ENCODE results near the gene ZBTB12. TPM values are rescaled to one million over a fixed set of nuclear protein-coding genes. Genes with fewer than 3 reads are reported as not detected.

The ZBTB12 gene
- total RNA-seq, 3 donors from 2014 or later = 2.3 to 6.2 (median 3.4) TPM

- no peaks in the 10 kb centered on the region for H3K9me3 ChIP-seq
- ATAC-seq (no peak), DNase-seq (no peak)
- H3K4me3 ChIP-seq = no peak overlapping the region
- intact Hi-C loops (cut with DNase I, micrococcal nuclease) = no loop called here
- H3K36me3 ChIP-seq (ENCODE audit: low read depth) = peaks cover 8% of the 10 kb centered on the region
- TF ChIP-seq, protein P1, sequence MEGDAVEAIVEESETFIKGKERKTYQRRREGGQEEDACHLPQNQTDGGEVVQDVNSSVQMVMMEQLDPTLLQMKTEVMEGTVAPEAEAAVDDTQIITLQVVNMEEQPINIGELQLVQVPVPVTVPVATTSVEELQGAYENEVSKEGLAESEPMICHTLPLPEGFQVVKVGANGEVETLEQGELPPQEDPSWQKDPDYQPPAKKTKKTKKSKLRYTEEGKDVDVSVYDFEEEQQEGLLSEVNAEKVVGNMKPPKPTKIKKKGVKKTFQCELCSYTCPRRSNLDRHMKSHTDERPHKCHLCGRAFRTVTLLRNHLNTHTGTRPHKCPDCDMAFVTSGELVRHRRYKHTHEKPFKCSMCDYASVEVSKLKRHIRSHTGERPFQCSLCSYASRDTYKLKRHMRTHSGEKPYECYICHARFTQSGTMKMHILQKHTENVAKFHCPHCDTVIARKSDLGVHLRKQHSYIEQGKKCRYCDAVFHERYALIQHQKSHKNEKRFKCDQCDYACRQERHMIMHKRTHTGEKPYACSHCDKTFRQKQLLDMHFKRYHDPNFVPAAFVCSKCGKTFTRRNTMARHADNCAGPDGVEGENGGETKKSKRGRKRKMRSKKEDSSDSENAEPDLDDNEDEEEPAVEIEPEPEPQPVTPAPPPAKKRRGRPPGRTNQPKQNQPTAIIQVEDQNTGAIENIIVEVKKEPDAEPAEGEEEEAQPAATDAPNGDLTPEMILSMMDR (IDR thresholded peaks at IDR 0.05) = no peak
- peaks cover 32% of the 10 kb centered on the region for H3K4me1 ChIP-seq (ENCODE audit: low read depth)
Measured at GRCh38 chr6:31879143-31879542, 22.7 kb downstream of the ZBTB12 start.

DNA sequence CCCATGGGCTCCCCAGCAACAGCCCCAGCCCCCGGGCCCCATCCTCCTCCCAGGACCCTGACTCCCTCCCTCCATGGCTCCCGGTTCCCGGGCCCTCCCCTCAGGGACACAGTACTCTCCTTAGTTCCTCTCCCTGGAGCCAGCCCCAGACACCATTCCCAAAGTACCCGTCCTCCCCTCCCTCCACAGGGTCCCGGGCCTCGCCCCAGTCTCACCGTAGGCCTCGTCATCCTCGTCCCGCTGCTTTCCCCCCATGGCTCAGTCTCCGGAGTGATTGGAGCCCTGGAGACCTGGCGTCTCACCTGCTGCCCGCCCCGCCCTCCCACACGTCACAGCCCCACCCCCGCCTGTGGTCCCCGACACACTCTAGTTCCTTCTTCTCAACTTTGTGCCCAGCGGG, 23.2 kb downstream of the ZBTB12 start, which contains the start of gene SLC44A4:
Gene SLC44A4 (minus strand): TSS at position 272 of the 400 bp plus-strand sequence. CDS start 17 bp downstream, at position 255.
- ATAC-seq (peak; percentile 60), DNase-seq (peak; percentile 78 to 83 (median 83))
- H3K9me3 ChIP-seq = no peaks in the 10 kb centered on the region
- TF ChIP-seq, protein P1 (IDR thresholded peaks at IDR 0.05) = no peak
- intact Hi-C loops (cut with DNase I, micrococcal nuclease) = no loop called here
- peak within 1 kb of the TSS; percentile 42 for H3K4me3 ChIP-seq
- H3K36me3 ChIP-seq (ENCODE audit: low read depth) = peaks cover 8% of the 10 kb centered on the region
- H3K4me1 ChIP-seq (ENCODE audit: low read depth) = peaks cover 32% of the 10 kb centered on the region

DNA sequence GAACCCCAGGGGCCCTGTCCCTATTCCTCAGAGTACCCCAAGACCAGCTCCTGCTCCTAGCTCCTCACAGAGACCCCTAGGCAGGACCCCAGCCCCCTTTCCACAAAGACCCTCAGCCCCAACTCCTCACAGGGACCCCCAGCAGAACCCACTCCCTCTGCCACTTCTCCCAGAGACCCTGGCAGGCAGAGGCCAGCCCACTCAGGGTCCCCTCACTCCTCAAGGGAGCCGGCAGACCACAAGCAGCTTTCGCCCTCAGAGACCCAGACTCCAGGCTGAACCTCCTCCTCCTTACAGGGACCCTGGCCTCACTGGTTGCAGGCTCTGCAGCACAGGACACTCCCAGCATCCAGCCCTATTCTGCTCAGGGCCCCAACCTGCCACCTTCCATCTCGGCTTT, 23.7 kb downstream of the ZBTB12 start:
- H3K4me1 ChIP-seq (ENCODE audit: low read depth) = peaks cover 32% of the 10 kb centered on the region
- TF ChIP-seq, protein P1 (IDR thresholded peaks at IDR 0.05) = no peak
- ATAC-seq = peak; percentile 3

DNA sequence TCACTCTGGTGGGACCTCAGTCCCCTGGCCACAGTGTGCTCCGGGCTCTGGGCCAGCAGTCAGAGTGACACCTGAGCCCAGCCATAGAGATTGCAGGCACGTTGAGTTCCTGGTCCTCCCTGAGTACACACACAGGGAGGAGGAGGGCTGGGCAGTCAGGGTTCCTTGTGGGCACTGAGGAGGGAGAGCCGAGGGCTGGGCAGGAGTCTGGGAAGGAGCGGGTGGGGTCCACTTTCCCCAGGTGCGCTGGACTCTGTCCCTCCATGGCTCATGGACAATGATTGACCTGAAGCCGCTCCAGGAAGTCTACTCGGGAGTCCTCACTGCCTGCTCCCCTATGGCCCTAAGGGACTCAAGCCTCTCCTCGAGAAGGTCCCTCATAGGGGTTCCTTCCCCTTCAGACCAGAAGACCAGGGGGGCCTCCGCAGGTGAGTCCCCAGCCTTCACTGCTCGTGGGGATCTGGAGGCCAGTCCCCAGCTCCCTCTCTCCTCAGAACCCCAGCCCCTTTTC, 24.2 kb downstream of the ZBTB12 start:
- TF ChIP-seq, protein P1 (IDR thresholded peaks at IDR 0.05) = no peak
- Histone ChIP-seq H3K4me1 (ENCODE audit: low read depth) (peaks cover 32% of the 10 kb centered on the region), H3K36me3 (ENCODE audit: low read depth) (peaks cover 8% of the 10 kb centered on the region), H3K9me3 (no peaks in the 10 kb centered on the region), H3K4me3 (peak overlapping the region; percentile 42)
- intact Hi-C loops (cut with DNase I, micrococcal nuclease) = no loop called here
- ATAC-seq = peak; percentile 87
- peak; percentile 91 to 93 (median 92) for DNase-seq

More for the DNA sequence above, 23.7 kb downstream of the ZBTB12 start:
- intact Hi-C loops (cut with DNase I, micrococcal nuclease) = no loop called here
- no peak for DNase-seq
- Histone ChIP-seq H3K4me3 (peak overlapping the region; percentile 42), H3K36me3 (ENCODE audit: low read depth) (peaks cover 8% of the 10 kb centered on the region), H3K9me3 (no peaks in the 10 kb centered on the region)

- no peaks in the 10 kb centered on the region for H3K9me3 ChIP-seq
- DNase-seq (peak in 2 of 3 donors; percentile 79 to 85), ATAC-seq (peak; percentile 67)
- H3K4me3 ChIP-seq = no peak overlapping the region
- TF ChIP-seq, protein P1 (IDR thresholded peaks at IDR 0.05) = no peak
- intact Hi-C loops (cut with DNase I, micrococcal nuclease) = no loop called here
- H3K36me3 ChIP-seq (ENCODE audit: low read depth) = peaks cover 8% of the 10 kb centered on the region
- peaks cover 32% of the 10 kb centered on the region for H3K4me1 ChIP-seq (ENCODE audit: low read depth)
Measured at GRCh38 chr6:31877125-31877650, 24.7 kb downstream of the ZBTB12 start.

All from mucosa of descending colon (tissue), 3 donors.